Left lung (tissue), 10 donors: ENCODE data around the gene PFKM. TPM values are rescaled to one million over a fixed set of nuclear protein-coding genes. Genes with fewer than 3 reads are reported as not detected.

Experiments used
- ATAC-seq: fragments of 200-7000 bp; cut with Tn5 transposase; one replicate; pipeline ENCODE4 v1.9.1; 2020; ENCODE audit warnings: moderate library complexity
- DNase-seq, 4 donors: peaks; one replicate each; pipeline ENCODE4 v3.0.0-alpha.2; 2013 to 2020
- H3K27ac ChIP-seq, 2 donors: fragments of 200-600 bp; sonication (generic) in 1 of 2; one replicate each; pipeline versions ENCODE4 v1.5.0 to v1.8.0; 2020 to 2021
- H3K27me3 ChIP-seq, 2 donors: fragments of 200-600 bp; sonication (generic) in 1 of 2; one replicate each; pipeline versions ENCODE4 v1.5.0 to v1.8.0; 2020 to 2021
- H3K36me3 ChIP-seq, 2 donors: fragments of 200-600 bp; sonication (generic) in 1 of 2; one replicate each; pipeline versions ENCODE4 v1.5.0 to v1.8.0; 2020 to 2021
- H3K4me1 ChIP-seq, 2 donors: fragments of 200-600 bp; one replicate each; pipeline ENCODE4 v1.8.0; 2021
- H3K4me3 ChIP-seq, 2 donors: fragments of 200-600 bp; sonication (generic) in 1 of 2; one replicate each; pipeline versions ENCODE4 v1.5.0 to v1.8.0; 2020 to 2021; ENCODE audit warnings: mild to moderate bottlenecking in 1 of 2
- H3K9me3 ChIP-seq, 2 donors: fragments of 200-600 bp; sonication (generic) in 1 of 2; one replicate each; pipeline versions ENCODE4 v1.5.0 to v1.8.0; 2020 to 2021
- CTCF ChIP-seq, 2 donors: fragments of 200-600 bp; sonication (generic) in 1 of 2; IDR thresholded peaks; one replicate each; pipeline versions ENCODE4 v1.5.0 to v1.8.0; 2021; ENCODE audit warnings: antibody characterized with exemption in 2 of 2
- intact Hi-C, 2 donors: fragments of 100-400 bp; cut with DNase I; formaldehyde crosslinking; loops; one replicate each; pipeline versions ENCODE4 v1.11.2 to v1.14.2; 2022
- polyA plus RNA-seq, 6 donors: library from polyadenylated mRNA; unstranded; fragments of 120-200 nt; gene quantifications; one replicate each; pipeline ENCODE4 v1.2.1, GENCODE V29; 2013; ENCODE audit not compliant: insufficient read length in 6 of 6
- total RNA-seq, 2 donors: library from RNA; stranded (reverse); fragmentation: NEBNext Ultra II Directional; extraction: Animal tissue kit (Norgen Biotek cat#: 25700); gene quantifications; one replicate each; pipeline ENCODE4 v1.2.1, GENCODE V29; 2021
- donor health status: DM: no; HTN: yes; CAD: no.
- donor health status: DM: no; HTN: no; CAD: no.

Gene PFKM
- total and polyA plus RNA-seq, 8 donors, result 52.3 to 97.9 (median 73.2) TPM

- Histone ChIP-seq H3K27ac (no peak overlapping the region), H3K36me3 (peaks cover 0 to 82% of the 10 kb centered on the region in 2 donors), H3K4me3 (no peak overlapping the region), H3K27me3 (no peaks in the 10 kb centered on the region), H3K4me1 (no peaks in the 10 kb centered on the region), H3K9me3 (no peaks in the 10 kb centered on the region)
- DNase-seq (no peak), ATAC-seq (no peak)
- intact Hi-C loops, result no loop called here
- TF ChIP-seq CTCF (IDR thresholded peaks at IDR 0.05), result no peak
These were observed 47.4 kb upstream of the PFKM start for GRCh38 chr12:48071808-48072207.

GRCh38 chr12:48072266-48072665 is 46.9 kb upstream of the PFKM start:
- intact Hi-C loops, result no loop called here
- peaks cover 0 to 78% of the 10 kb centered on the region in 2 donors for H3K36me3 ChIP-seq
- no peaks in the 10 kb centered on the region for H3K9me3 ChIP-seq
- H3K4me1 ChIP-seq, result no peaks in the 10 kb centered on the region
- H3K27me3 ChIP-seq, result no peaks in the 10 kb centered on the region
- ATAC-seq (no peak), DNase-seq (no peak)
- H3K27ac ChIP-seq, result no peak overlapping the region
- no peak for TF ChIP-seq CTCF (IDR thresholded peaks at IDR 0.05)
- no peak overlapping the region for H3K4me3 ChIP-seq

GRCh38 chr12:48074266-48074665 is 44.9 kb upstream of the PFKM start:
- no peak for TF ChIP-seq CTCF (IDR thresholded peaks at IDR 0.05)
- Histone ChIP-seq H3K36me3 (peaks cover 0 to 64% of the 10 kb centered on the region in 2 donors), H3K27ac (no peak overlapping the region), H3K27me3 (no peaks in the 10 kb centered on the region), H3K9me3 (no peaks in the 10 kb centered on the region), H3K4me3 (no peak overlapping the region), H3K4me1 (peaks cover 5 to 8% of the 10 kb centered on the region in 2 donors)
- ATAC-seq, result no peak
- intact Hi-C loops, result no loop called here
- no peak for DNase-seq

GRCh38 chr12:48075832-48076231 is 43.3 kb upstream of the PFKM start:
- intact Hi-C loops, result no loop called here
- peaks cover 0 to 58% of the 10 kb centered on the region in 2 donors for H3K36me3 ChIP-seq
- TF ChIP-seq CTCF (IDR thresholded peaks at IDR 0.05), result no peak
- H3K4me3 ChIP-seq, result no peak overlapping the region
- H3K27ac ChIP-seq, result no peak overlapping the region
- DNase-seq (no peak), ATAC-seq (no peak)
- H3K27me3 ChIP-seq, result no peaks in the 10 kb centered on the region
- peaks cover 6 to 9% of the 10 kb centered on the region in 2 donors for H3K4me1 ChIP-seq
- H3K9me3 ChIP-seq, result no peaks in the 10 kb centered on the region

GRCh38 chr12:48077111-48077510 is 42.1 kb upstream of the PFKM start:
- intact Hi-C loops, result no loop called here
- DNase-seq (no peak), ATAC-seq (no peak)
- peaks cover 6 to 9% of the 10 kb centered on the region in 2 donors for H3K4me1 ChIP-seq
- TF ChIP-seq CTCF (IDR thresholded peaks at IDR 0.05), result no peak
- no peak overlapping the region for H3K27ac ChIP-seq
- no peaks in the 10 kb centered on the region for H3K9me3 ChIP-seq
- no peak overlapping the region for H3K4me3 ChIP-seq
- H3K36me3 ChIP-seq, result peaks cover 0 to 57% of the 10 kb centered on the region in 2 donors
- no peaks in the 10 kb centered on the region for H3K27me3 ChIP-seq
